Germinal center (tissue), 1 donor: ENCODE results near the gene GALNTL6.

Experiments
- DNase-seq: peaks from one replicate; pipeline ENCODE4 v3.0.0; 2012; ENCODE audit warnings: mixed read lengths, low spot score

The GALNTL6 gene

DNA sequence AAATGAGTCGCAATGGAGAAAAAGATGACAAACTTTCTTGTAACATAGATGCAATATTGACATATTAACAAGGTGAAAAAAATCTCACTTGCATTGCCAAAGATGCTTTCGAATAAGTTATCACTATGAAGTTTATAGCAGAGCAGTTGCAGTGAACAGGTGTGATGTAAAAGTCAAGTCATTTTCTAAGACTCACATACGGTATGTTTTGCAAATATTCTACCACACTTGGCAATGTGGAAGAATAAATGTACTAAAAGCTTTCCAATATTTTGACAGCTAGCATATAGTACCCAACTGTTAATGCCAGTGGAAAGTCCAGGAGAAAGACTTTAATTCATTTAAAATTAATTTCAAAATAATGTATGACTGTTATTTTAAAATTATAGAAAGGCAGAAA, 76.5 kb downstream of the GALNTL6 start:
- no peak for DNase-seq

DNA sequence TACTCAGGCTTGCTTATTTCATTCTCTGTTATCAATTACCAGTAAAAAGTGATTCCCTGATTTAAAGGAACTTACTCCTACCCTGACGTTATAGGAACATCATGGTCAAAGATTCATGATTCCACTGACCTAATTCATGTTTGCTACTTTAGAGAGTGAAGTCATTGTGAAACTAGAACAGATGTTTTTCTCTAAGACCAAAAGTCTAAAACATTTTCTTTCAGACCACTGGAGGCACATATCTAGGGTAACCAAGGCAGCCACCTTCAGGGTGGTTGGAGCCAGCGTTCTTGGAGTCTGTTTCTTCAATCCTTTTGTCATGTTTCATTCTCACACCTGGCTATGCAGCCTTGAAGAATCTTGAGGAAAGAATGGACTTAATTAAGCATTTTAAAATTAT, 77.8 kb downstream of the GALNTL6 start:
- no peak for DNase-seq

DNA sequence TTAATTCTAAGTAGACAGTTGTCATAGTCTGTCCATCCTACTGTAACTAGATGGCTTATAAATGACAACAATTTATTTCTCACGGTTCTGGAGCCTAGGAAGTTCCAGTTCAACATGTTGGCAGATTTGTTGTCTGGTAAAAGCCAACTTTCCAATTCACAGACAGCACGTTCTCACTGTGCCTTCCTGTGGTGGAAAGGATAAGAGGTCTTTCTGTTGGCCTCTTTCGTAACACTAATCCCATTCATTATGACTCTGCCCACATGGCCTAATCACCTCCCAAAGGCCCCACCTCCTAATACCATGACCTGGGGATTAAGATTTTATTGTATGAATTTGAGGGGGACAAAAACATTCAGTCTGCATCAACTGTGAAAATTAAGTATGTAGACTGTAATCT, 83.2 kb downstream of the GALNTL6 start:
- no peak for DNase-seq

DNA sequence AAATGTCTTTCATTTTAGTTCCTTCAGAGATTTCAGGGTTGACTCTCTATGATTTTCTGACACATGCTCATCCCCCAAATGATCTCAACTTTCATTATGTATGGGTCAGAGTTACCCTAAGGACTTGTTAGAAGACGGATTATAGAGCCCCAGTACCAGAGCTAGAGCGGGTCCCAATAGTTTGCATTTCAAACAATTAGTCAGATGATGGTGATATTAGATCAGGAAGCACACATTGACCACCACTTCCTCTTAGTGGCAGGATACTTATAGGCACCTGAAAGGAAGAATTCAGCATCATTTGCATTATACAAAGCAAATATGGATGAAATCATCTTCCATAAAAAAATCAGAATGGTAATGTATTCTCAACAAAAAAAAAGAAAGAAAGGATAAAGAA, 106.1 kb downstream of the GALNTL6 start:
- no peak for DNase-seq

DNA sequence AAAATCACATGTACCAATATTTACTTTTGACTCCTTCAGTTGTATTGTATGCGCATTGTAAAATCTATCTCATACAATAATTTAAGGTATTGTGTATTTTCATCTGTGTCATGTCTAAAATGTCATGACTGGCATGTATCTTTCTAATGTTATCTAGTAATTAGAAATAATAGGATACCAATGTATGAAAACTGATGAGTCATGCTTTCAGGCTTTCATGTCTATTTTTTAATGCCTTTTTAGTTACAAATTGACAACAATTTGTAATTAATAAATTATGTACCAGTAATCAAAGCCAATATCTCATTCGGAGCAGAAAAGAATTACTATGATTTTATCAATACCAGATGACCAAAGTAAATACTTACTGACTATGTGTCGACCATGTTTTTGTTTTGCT, 107.7 kb downstream of the GALNTL6 start:
- DNase-seq: no peak

DNA sequence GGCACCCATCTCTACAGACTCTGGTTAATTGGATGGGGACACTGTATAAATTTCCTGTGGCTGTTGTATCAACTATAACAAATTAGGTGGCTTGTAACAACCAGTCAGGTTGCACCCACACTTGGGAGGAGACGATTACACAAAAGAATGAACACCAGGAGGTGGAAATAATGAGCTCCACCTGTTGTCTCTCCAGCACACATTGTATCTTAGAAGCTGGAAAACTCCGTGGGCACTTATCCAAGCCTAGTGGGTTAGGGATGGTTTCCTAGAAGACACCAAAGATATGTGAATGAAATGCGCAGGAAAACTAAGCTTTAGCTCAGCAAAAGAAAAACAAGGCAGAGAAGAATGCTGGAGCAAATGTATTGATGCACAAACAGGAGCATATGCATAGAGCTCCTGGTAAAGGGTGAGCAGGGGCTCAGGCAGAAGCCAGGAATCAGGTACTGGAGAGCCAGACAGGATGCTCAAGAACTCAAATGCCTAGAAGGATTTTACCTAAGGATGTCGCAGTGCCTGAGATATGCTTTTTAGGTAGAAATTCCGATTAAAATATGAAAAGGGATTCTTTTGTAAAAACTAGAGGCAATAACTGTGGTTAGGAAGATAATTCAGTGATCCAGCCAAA, 111.7 kb downstream of the GALNTL6 start:
- no peak for DNase-seq

DNA sequence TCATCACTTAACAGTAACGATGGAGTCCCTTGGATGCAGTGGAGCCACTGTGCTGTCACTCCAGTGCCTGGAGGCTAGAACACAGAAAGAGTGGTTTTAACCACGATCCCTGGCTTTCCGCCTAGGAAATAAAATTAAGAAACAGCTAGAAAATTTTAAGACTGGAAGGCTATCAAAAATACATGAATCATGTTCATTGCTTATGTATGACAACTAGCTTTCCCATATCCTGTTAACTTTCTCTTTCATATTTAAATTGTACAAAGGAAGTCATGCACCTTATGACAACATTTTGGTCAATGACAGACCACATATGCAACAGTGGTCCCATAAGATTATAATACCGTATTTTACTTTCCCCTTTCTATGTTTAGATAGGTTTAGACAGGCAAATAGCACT, 115.1 kb downstream of the GALNTL6 start:
- no peak for DNase-seq

DNA sequence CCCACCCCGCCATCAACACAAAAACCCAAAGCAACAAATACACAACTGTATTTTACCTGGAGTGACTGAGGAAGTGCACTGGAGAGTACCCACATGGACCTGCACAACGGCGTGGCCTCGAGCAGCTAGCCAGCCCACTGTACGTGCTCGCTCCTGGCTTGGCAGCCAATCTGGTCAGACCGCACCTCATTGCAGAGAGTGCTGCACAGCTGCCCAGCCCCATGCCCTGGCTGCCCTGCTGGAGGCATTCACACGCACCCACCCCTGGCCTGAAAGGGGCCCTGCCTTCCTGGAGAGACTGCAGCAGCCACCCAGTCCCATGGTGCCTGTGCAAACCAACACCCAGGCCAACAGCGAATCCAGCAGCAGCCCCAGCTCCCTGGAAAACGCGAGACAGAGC, 116.3 kb downstream of the GALNTL6 start:
- DNase-seq: no peak

DNA sequence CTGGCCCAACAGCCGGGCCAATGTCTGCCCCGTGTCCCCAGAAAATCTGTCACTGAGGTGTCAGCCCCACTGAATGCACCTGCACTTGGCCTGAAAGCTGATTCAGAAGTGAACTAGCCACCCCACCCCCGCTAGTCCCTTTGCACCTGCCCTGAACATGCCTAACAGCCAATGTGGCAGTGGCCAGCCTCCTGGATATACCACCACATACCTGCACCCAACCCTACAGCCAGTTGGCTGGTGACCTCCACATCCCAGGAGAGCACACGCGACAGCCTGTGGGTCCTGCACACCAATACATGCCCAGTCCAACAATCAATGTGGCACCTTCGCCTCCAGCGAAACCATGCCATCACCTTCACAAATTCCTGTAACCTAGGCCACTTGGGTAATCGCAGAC, 116.7 kb downstream of the GALNTL6 start:
- DNase-seq: no peak

DNA sequence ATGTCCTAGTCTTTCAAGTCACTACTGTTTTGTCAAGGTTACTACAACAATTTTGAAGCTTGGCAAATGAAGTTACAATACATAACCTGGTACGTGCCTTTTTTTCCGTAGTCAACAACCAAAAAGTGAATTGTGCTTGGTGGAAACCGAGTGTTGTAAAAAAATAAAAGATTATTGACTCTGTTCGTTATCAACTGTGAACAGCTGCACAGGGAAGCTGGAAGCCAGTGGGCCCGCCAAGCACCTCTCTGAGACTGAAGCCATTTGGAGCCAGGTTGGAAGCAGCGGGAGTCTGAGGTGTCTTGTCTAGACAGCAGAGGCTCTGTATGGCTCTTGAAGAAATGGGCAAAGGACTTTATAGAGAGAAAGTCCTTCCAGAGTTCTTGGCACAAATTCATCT, 119.0 kb downstream of the GALNTL6 start:
- DNase-seq: no peak

DNA sequence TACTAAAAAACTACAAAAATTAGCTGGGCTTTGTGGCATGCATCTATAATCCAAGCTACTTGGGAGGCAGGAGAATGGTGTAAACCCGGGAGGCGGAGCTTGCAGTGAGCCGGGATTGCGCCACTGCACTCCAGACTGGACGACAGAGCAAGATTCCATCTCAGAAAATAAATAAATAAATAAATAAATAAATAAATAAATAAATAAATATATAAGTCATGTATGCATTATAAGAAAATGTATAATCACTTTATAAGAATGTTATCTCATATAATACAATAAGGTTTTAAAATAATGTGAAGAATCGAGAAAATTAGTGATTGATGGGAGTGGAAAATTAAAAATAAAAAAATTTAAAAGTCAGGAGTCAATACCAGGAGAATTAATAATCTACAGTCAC, 127.5 kb downstream of the GALNTL6 start:
- DNase-seq: no peak

DNA sequence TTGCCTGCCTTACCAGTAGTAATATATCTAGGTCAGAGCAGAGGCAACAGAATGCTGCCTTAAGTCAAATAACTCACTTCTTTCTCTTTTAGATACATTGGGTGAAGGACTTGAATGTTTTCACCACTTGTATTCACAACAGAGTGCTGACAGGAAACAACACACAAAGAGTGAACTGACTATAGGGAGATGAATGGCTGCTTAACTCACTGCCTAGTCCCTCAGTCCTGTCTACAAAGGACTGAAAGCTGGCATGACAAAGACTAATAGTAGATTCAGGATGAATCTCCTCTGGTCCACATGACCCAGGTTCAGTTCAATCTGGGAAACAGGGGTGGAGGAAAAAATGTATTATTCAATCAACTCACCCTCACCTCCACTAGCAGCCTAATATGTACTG, 134.2 kb downstream of the GALNTL6 start:
- DNase-seq: no peak

DNA sequence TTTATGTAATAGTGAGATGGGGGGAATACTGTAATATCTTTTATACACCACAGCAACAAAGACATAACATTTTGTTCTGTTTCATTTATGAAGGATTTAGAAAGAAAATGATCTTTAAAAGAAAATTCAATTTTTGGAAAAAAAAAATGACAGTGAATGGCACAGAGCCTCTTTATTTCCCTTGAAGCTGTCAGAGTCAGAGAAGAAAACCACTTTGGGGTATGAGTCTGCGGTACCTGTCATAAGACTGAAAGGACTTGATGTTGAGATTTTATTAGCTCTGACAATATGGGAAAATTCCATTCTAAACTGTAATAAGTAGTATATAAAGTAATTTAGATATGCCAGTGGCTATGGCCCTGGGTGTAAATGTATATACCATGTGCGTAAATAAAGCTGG, 134.8 kb downstream of the GALNTL6 start:
- DNase-seq: no peak

DNA sequence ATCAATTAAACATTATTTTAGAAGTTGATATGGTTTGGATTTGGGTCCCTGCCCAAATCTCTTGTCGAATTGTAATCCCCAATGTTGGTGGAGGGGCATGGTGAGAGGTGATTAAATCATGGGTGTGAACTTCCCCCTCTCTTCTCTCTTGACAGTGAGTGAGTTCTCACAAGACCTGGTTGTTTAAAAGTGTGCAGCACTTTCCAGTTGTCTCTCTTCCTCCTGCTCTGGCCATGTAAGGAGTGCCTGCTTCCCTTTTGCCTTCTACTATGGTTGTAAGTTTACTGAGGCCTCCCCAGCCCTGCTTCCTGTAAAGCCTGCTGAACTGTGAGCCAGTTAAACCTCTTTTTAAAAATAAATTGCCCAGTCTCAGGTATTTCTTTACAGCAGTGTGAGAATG, 141.4 kb downstream of the GALNTL6 start:
- DNase-seq: no peak

DNA sequence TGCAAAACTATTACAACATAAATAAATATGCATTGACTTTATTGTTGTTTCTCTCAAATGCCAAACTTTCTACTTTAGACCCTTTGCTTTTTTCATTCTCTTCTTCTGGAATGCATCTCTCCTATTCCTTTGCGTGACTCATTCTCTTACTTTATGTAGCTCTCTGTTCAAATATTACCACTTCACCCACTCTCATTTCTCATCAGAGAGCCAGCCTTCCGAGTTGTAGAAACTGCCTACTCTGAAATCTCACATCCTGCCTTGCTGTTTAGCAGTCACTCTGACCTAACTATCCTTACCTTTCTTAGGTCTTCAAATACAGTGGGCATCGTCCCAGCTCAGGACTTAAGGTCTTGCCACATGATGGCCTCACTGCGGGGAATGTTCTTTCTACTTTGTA, 143.5 kb downstream of the GALNTL6 start:
- no peak for DNase-seq

DNA sequence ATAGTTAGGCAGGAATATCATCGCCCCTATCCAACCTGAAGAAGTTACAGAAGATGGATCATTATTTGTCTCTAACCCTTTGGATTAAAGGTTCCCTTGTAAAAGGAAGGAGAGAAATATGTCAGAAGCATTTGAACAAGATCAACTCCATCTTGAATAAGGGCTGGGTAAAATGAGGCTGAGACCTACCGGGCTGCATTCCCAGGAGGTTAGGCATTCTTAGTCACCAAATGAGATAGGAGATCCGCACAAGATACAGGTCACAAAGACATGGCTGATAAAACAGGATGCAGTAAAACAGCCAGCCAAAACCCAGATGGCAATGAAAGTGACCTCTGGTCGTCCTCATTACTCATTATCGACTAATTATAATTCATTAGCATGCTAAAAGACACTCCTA, 148.9 kb downstream of the GALNTL6 start:
- DNase-seq: no peak

DNA sequence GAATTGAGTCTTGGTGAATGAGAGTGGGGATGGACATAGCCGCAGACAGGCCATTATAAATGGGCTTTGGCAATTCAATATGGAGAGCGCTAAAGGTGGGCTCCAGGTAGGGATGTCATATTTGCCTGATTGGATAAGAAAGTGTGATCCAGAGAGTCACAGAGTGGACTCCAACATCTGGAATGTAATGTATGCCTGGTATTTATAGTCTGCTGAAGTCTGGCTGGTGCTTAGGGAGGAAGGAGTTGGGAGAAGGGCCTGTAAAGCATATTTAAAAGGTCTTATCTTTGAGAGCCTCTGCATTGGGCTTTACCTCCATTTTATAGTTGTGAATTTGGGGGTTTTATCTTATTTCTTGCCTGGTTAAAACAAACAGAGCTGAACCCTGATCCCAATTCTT, 153.2 kb downstream of the GALNTL6 start:
- DNase-seq: no peak

DNA sequence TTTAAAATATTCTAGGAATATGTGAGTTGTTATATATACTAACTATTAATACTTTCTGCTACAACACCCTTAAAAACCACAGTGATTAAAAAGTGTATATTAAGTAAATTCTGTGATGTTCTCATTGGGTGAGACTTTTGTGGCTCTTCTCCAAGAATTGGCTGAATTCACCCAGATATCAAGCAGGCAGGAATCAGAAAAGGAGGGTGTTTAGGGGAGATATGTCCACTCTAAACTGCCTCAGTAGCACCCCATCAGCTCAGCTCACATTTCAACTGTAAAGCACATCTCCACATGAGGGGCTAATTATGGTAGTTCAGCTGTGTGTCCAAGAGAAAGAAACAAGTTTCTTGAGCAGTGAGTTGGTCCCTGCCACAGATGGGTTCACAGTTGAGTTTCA, 165.0 kb downstream of the GALNTL6 start:
- no peak for DNase-seq

DNA sequence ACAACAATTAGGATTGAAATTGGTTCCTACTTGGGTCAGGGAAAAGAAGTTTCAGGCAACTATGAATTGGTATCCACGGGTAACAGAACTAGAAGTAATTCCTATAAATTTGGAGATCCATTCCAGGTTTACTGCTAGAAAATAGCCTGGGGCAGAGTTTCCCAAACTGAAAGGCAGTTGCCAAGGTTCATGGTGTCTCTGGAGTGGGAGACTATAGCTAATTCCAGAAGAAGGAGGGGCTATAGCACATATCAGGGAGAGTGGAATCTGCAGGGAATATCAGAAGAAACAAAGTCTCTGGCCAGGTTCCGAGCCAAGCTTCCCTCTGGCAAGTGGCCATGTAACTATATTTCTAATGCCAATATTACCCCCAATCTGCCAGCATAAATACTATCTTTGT, 166.3 kb downstream of the GALNTL6 start:
- DNase-seq: no peak

DNA sequence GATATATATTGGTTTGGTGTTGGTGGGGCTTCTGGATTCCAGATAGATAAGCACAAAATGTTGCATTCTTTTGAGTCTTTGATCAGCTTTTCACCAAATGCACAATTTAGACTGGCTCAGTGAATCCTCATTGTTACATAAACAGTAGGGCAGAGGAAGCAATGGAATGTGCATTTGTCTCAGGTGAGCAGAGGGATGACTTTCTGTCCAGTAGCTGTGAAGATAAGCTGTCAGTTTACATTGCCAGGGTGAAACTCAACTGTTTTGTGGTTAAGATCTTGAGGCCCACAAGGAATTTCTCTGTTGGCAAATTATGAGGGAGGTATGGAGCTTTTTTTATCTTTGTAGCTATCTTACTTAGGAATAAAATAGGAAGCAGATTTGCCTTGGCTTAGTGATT, 168.0 kb downstream of the GALNTL6 start:
- no peak for DNase-seq

DNA sequence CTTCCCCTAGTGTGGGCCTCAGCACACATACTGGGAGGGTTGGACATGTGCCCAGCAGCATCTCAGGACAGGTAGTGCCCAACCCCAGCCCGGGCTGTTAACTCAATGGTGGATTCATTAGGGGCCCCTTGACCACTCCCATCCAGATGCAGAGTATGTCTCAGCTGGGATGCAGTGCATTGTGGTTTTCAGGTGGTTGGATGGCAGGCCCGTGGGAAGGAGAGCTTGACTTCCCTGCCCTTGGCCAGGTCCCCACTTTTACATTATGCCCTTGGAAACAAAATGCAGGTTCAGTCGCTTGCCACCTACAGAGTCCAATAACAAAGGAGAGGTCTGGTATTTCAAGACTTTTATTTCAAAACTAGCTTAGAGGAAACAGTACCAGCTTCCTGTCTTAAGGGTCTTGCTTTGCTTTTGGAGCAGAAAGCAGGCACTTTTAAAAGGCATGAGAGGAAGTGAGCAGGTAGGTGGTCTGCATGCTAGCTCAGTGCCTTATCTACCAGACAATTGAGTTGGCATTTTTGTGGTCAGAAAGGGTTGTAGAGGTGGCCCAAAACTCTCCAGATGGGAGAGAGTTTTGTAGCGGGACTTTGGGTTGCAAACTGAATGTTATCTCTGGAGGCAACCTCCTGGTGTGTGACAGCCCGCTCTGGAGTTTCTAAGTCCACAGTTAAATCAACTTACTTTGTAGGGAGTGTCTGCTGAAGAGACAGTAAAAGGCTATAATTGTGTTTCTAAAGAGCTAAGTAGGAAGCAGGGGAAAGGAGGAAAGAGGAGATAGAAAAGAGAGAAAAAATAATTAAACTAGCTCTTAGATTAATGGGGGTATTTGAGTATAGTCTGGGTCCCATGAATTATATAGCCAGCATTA, 171.0 kb downstream of the GALNTL6 start:
- no peak for DNase-seq

DNA sequence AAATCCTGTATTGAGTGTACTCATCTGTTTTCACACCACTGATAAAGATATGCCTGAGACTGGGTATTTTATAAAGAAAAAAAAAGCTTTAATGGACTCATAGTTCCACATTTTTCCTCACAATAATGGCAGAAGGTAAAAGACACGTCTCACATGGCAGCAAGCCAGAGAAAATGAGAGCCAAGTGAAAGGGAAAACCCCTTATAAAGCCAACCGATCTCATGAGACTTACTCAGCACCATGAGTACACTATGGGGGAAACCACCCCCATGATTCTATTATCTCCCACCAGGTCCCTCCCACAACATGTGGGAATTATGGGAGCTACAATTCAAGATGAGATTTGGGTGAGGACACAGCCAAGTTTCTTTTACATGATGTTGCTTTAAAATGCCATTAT, 171.9 kb downstream of the GALNTL6 start:
- no peak for DNase-seq

DNA sequence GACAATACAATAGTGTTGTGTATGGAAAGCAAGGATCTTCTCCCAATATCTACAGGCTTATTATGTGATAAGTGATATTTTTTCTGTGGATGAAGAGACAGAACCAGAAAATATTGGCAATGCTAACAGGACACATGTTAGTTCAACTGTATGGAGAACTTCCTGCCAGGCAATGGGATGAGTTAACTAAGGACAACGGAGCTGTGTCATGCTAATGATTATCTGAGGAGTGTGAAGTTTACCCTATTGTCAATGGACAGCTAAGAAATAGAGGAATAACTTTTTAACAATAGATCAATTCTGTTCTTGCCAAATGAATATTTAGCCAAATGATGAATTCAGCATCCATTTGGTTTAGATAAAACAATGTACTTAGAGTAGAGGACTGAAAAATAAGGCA, 180.0 kb downstream of the GALNTL6 start:
- no peak for DNase-seq

DNA sequence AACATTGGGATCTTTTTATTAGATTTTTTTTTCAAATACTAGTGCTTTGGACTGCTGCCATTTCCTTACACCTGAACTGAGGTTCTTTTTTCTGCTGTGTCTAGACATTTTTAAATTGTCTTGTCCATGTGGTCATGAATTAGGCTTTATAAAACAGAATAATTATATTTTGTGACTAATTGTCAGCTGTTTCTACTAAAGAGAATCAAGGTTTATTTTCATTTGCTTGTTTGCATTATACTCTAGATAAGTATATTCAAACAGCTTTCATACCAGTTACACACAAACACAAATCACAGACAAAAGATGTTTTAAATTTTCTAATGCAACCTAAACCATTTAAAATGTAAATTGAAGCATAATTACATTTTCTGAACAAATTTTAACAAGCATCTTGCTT, 194.7 kb downstream of the GALNTL6 start:
- DNase-seq: no peak
